Measurements from ENCODE around the gene DIPK1B.

The DIPK1B gene

DNA sequence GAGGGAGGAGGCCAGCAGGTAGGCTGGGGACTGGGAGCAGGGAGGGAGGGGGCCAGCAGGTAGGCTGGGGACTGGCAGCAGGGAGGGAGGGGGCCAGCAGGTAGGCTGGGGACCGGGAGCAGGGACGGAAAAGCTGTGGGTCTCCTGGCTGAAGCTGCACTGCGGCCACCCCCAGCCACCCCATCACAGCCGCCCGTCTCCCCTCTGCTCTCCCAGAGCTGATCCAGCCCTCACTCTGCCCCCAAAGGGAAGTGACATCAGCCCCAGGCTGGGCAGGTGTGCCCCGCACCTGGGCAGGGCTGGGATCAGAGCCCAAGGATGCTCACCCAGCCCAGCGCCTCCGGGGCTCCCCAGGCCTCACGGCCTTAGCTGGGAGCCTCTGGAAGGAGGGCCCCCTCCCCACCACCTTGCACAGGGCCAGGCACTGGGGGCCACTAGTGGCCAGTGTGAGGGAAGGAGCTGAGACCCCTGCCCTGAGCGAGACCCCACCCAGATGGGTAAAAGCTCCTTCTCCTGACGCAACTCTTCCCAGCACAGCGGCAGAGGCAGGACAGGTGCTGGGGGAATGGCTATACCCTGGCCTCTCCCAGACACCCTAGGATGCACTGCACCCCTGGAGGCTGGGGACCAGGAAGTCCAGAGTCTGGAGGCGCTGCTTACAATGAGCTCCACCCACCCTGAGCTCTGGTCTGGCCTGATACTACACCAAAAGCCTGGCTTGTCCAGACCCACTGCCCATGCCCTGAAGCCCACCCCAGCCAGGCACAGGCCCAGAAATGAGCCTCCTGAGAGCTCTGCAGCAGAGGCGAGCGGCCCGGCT is 36.7 kb upstream of the DIPK1B start:
- no peaks in the 10 kb centered on the region for H3K9me3 ChIP-seq (ENCODE audit: low read length)
- H3K4me1 ChIP-seq (ENCODE audit: insufficient read depth, low read length), result no peaks in the 10 kb centered on the region
- peaks cover 0 to 6% of the 10 kb centered on the region in 2 donors for H3K27me3 ChIP-seq (ENCODE audit: control insufficient read depth in 1 of 2, insufficient read depth in 2 of 2, low read length in 2 of 2)
- H3K27ac ChIP-seq (ENCODE audit: low read depth, low read length), result no peak overlapping the region
- H3K4me3 ChIP-seq (ENCODE audit: low read depth in 1 of 2, low read length in 2 of 2), result no peak overlapping the region
- H3K9ac ChIP-seq (ENCODE audit: low read length), result no peak overlapping the region
- no peaks in the 10 kb centered on the region for H3K36me3 ChIP-seq (ENCODE audit: insufficient read depth, low read length)

- Histone ChIP-seq H3K9ac (ENCODE audit: low read length) (no peak overlapping the region), H3K9me3 (ENCODE audit: low read length) (no peaks in the 10 kb centered on the region), H3K36me3 (ENCODE audit: insufficient read depth, low read length) (no peaks in the 10 kb centered on the region), H3K27me3 (ENCODE audit: control insufficient read depth in 1 of 2, insufficient read depth in 2 of 2, low read length in 2 of 2) (peaks cover 0 to 2% of the 10 kb centered on the region in 2 donors), H3K4me3 (ENCODE audit: low read depth in 1 of 2, low read length in 2 of 2) (no peak overlapping the region), H3K27ac (ENCODE audit: low read depth, low read length) (no peak overlapping the region), H3K4me1 (ENCODE audit: insufficient read depth, low read length) (no peaks in the 10 kb centered on the region)
Measured at GRCh38 chr9:136676297-136676794, 36.0 kb upstream of the DIPK1B start.

DNA sequence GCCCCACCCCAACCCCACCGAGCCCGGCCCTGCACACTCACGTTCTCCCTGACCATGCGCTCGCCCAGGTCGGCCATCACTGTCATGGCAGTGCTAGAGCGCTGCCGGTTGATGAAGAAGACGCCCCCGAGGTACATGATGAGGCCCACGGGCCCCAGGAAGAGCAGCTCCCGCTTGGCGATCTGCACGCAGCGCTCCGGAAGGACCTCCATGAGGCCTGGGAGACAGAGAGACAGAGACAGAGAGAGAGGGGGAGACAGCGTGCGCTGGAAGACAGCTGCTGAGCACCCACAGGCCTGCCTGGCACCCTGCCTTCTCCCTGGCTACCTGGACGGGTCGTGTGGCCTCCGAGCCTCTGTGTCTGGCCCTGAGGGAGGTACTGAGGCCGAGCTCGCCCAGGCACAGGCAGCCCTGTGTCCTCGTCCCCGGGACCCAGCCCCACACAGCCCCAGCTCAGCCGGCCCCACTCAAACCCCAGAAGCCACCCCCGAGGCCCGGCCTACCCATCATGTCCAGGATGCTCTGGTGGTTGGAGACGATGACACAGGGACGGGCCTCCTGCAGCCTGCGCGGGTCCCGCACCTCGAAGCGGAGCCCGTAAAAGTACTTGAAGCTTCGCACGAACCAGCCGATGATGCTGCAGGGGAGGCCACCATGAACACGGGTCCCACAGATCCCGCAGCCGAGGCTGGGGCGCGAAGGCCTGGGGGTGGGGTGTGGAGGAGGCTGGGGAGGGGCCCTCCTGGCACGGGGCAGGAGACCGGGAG is 35.3 kb upstream of the DIPK1B start:
- Histone ChIP-seq H3K27me3 (ENCODE audit: control insufficient read depth in 1 of 2, insufficient read depth in 2 of 2, low read length in 2 of 2) (no peaks in the 10 kb centered on the region), H3K9ac (ENCODE audit: low read length) (no peak overlapping the region), H3K27ac (ENCODE audit: low read depth, low read length) (no peak overlapping the region), H3K9me3 (ENCODE audit: low read length) (no peaks in the 10 kb centered on the region), H3K4me3 (ENCODE audit: low read depth in 1 of 2, low read length in 2 of 2) (no peak overlapping the region), H3K36me3 (ENCODE audit: insufficient read depth, low read length) (no peaks in the 10 kb centered on the region), H3K4me1 (ENCODE audit: insufficient read depth, low read length) (no peaks in the 10 kb centered on the region)

- no peaks in the 10 kb centered on the region for H3K9me3 ChIP-seq (ENCODE audit: low read length)
Measured at GRCh38 chr9:136678034-136678433, 34.3 kb upstream of the DIPK1B start.

DNA sequence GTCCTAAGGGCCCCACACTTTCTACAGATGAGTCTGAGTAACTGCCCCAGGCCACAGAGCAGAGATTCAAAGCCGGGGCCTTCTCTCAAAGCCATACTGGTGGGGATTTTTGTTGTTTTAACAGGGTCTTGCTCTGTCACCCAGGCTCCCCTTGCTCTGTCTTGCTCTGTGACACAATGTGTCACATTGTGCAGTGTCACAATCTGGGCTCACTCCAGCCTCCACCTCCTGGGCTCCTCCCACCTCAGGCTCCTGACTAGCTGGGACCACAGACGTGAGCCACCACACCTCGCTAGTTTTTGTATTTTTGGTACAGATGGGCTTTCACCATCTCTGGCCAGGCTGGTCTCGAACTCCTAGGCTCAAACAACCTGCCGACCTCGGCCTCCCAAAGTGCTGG is 33.7 kb upstream of the DIPK1B start:
- H3K9me3 ChIP-seq (ENCODE audit: low read length), result no peaks in the 10 kb centered on the region
- no peak overlapping the region for H3K27ac ChIP-seq (ENCODE audit: low read depth, low read length)
- no peaks in the 10 kb centered on the region for H3K4me1 ChIP-seq (ENCODE audit: insufficient read depth, low read length)
- H3K4me3 ChIP-seq (ENCODE audit: low read depth in 1 of 2, low read length in 2 of 2), result no peak overlapping the region
- no peaks in the 10 kb centered on the region for H3K27me3 ChIP-seq (ENCODE audit: control insufficient read depth in 1 of 2, insufficient read depth in 2 of 2, low read length in 2 of 2)
- H3K36me3 ChIP-seq (ENCODE audit: insufficient read depth, low read length), result no peaks in the 10 kb centered on the region
- no peak overlapping the region for H3K9ac ChIP-seq (ENCODE audit: low read length)

More at GRCh38 chr9:136678034-136678433, 34.3 kb upstream of the DIPK1B start:
- Histone ChIP-seq H3K9ac (ENCODE audit: low read length) (no peak overlapping the region), H3K27ac (ENCODE audit: low read depth, low read length) (no peak overlapping the region), H3K4me3 (ENCODE audit: low read depth in 1 of 2, low read length in 2 of 2) (no peak overlapping the region), H3K27me3 (ENCODE audit: control insufficient read depth in 1 of 2, insufficient read depth in 2 of 2, low read length in 2 of 2) (no peaks in the 10 kb centered on the region), H3K36me3 (ENCODE audit: insufficient read depth, low read length) (no peaks in the 10 kb centered on the region), H3K4me1 (ENCODE audit: insufficient read depth, low read length) (no peaks in the 10 kb centered on the region)

DNA sequence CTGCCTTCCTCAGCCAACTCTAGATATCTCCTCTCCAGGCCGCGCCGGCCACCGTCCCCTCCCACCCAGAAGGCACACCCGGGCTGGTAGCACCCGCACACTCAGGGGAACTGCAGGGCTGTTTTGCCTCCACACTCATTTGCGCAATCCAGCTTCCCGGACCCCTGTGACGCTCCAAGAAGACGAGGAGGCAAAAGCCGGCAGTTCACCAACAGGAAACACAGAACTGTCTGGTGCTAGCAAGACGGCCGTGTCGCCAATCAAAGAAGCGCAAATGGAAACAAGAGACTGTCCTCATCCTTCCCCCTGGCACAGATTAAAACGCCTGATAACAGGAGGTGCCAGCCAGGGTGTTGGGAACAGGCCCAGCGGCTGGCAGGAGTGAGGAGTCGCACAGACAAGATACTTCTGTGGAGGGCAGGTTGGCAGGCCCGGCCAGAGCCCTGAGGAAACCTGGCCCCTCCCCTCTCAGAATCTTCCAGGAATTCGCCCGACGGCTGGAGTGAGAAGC is 32.9 kb upstream of the DIPK1B start:
- no peaks in the 10 kb centered on the region for H3K27me3 ChIP-seq (ENCODE audit: control insufficient read depth in 1 of 2, insufficient read depth in 2 of 2, low read length in 2 of 2)
- no peak overlapping the region for H3K27ac ChIP-seq (ENCODE audit: low read depth, low read length)
- no peaks in the 10 kb centered on the region for H3K4me1 ChIP-seq (ENCODE audit: insufficient read depth, low read length)
- no peak overlapping the region for H3K4me3 ChIP-seq (ENCODE audit: low read depth in 1 of 2, low read length in 2 of 2)
- H3K9ac ChIP-seq (ENCODE audit: low read length), result no peak overlapping the region
- no peaks in the 10 kb centered on the region for H3K9me3 ChIP-seq (ENCODE audit: low read length)
- no peaks in the 10 kb centered on the region for H3K36me3 ChIP-seq (ENCODE audit: insufficient read depth, low read length)

GRCh38 chr9:136681029-136681428 is 31.3 kb upstream of the DIPK1B start:
- no peak overlapping the region for H3K9ac ChIP-seq (ENCODE audit: low read length)
- no peaks in the 10 kb centered on the region for H3K27me3 ChIP-seq (ENCODE audit: control insufficient read depth in 1 of 2, insufficient read depth in 2 of 2, low read length in 2 of 2)
- H3K4me3 ChIP-seq (ENCODE audit: low read depth in 1 of 2, low read length in 2 of 2), result no peak overlapping the region
- H3K9me3 ChIP-seq (ENCODE audit: low read length), result no peaks in the 10 kb centered on the region
- H3K4me1 ChIP-seq (ENCODE audit: insufficient read depth, low read length), result peaks cover 12% of the 10 kb centered on the region
- H3K36me3 ChIP-seq (ENCODE audit: insufficient read depth, low read length), result no peaks in the 10 kb centered on the region
- no peak overlapping the region for H3K27ac ChIP-seq (ENCODE audit: low read depth, low read length)

DNA sequence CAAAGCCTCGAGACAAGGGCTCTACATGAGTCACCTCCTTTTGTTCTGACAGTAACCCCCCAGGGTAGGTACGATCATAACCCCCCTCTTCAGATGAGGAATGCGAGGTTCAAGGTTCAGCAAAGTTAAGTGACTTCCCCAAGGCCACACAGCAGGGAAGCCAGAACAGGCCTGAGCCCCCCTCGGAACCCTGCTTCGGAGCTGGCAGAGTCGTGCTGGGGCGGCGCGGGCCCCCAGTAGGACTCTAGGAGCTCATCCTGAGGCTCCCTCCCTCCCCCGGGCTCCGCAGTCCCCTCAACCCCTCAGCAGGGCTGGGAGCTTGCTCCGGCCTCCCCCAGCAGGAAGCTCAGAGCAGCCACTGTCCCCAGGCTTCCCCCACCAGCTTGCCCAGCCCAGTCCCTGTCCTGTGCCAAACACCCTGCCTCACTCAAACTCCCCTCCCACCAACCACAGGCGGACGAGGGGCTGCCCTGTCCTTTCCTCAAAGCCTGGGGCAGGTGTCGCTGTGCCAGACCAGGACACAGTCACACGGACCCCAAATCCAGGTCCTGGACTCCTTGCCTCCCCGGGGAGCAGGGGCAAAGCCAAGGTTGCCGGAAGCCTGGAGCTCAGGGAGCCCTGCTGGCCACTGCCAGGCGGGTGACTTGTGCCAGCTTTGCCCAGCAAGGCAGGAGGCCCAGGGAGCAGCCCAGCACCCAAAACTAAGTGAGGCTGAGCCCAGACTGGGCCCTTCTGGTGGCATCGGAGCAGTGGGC is 30.2 kb upstream of the DIPK1B start:
- no peaks in the 10 kb centered on the region for H3K27me3 ChIP-seq (ENCODE audit: control insufficient read depth in 1 of 2, insufficient read depth in 2 of 2, low read length in 2 of 2)
- no peaks in the 10 kb centered on the region for H3K9me3 ChIP-seq (ENCODE audit: low read length)
- peaks cover 16% of the 10 kb centered on the region for H3K4me1 ChIP-seq (ENCODE audit: insufficient read depth, low read length)
- no peak overlapping the region for H3K4me3 ChIP-seq (ENCODE audit: low read depth in 1 of 2, low read length in 2 of 2)
- H3K27ac ChIP-seq (ENCODE audit: low read depth, low read length), result no peak overlapping the region
- no peak overlapping the region for H3K9ac ChIP-seq (ENCODE audit: low read length)
- H3K36me3 ChIP-seq (ENCODE audit: insufficient read depth, low read length), result no peaks in the 10 kb centered on the region

DNA sequence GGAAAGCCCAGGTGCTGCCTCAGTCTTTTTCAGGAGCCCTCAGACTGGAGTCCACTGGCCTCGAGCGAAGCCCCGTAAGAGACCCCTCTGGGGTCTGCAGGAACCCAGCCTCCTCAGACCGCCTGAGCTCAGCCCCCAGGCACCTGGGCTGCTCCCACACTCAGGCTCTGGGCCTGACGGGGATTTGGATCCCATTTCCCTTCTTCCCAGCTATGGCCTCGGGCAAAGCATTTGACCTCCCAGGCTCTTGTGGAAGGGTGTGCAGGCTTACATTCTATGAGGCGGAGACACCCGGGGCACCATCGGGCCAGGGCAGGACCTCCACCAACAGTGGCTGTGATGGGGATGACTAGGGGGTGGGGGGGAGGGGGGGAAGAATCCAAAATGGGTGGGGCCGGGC is 29.7 kb upstream of the DIPK1B start:
- H3K9me3 ChIP-seq (ENCODE audit: low read length), result no peaks in the 10 kb centered on the region
- H3K27ac ChIP-seq (ENCODE audit: low read depth, low read length), result no peak overlapping the region
- no peak overlapping the region for H3K9ac ChIP-seq (ENCODE audit: low read length)
- H3K4me1 ChIP-seq (ENCODE audit: insufficient read depth, low read length), result peaks cover 16% of the 10 kb centered on the region
- H3K4me3 ChIP-seq (ENCODE audit: low read depth in 1 of 2, low read length in 2 of 2), result no peak overlapping the region
- no peaks in the 10 kb centered on the region for H3K36me3 ChIP-seq (ENCODE audit: insufficient read depth, low read length)
- no peaks in the 10 kb centered on the region for H3K27me3 ChIP-seq (ENCODE audit: control insufficient read depth in 1 of 2, insufficient read depth in 2 of 2, low read length in 2 of 2)

DNA sequence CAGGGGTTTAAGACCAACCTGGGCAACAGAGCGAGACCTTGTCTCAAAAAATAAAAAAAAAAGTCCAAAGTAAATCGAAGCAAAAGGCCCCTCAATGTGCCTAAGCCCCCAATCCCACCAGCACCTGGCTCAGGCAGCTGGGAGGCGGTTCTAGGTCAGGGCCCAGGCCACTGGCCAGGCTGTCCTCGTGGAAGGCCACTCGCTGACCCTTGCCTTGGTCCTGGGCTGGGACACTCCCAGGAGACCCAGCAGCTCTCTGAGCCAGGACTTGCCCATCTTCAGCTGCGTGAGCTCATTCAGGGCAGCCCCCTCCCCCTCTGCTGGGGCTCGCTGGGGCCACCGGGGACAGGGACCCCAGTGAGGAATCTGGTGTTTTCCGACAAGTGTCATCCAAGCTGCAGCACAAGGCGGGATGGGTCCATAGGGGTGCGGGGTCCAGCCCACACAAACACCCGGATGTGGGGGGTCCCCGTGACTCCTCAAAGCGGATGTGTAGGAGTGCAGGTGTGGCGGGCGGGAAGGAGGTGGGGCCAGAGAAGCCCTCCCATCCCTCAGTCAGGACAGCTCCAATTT is 29.1 kb upstream of the DIPK1B start:
- H3K27me3 ChIP-seq (ENCODE audit: control insufficient read depth in 1 of 2, insufficient read depth in 2 of 2, low read length in 2 of 2), result no peaks in the 10 kb centered on the region
- peaks cover 21% of the 10 kb centered on the region for H3K4me1 ChIP-seq (ENCODE audit: insufficient read depth, low read length)
- H3K9ac ChIP-seq (ENCODE audit: low read length), result no peak overlapping the region
- no peaks in the 10 kb centered on the region for H3K36me3 ChIP-seq (ENCODE audit: insufficient read depth, low read length)
- H3K9me3 ChIP-seq (ENCODE audit: low read length), result no peaks in the 10 kb centered on the region
- no peak overlapping the region for H3K27ac ChIP-seq (ENCODE audit: low read depth, low read length)
- H3K4me3 ChIP-seq (ENCODE audit: low read depth in 1 of 2, low read length in 2 of 2), result no peak overlapping the region

DNA sequence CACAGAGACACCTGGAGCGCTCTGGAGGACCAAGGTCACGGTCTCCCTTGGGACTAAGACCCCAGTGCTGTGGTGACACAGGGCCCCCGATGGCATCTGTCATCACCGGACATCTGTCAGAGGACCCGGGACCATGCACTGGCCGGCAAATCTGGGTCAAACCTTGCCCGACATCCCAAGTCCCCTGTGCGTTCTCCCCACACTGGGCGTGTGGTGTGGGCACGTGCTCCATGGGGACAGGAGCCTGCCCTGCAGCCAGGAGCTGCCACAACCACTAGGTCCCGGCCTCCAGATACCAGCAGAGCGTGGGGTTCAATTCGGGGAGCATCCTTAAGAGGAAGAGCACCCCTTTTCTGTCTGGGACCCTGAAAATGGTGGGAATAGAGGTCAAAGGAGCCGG is 28.6 kb upstream of the DIPK1B start:
- Histone ChIP-seq H3K9ac (ENCODE audit: low read length) (no peak overlapping the region), H3K4me1 (ENCODE audit: insufficient read depth, low read length) (peaks cover 22% of the 10 kb centered on the region), H3K36me3 (ENCODE audit: insufficient read depth, low read length) (no peaks in the 10 kb centered on the region), H3K27ac (ENCODE audit: low read depth, low read length) (no peak overlapping the region), H3K9me3 (ENCODE audit: low read length) (no peaks in the 10 kb centered on the region), H3K4me3 (ENCODE audit: low read depth in 1 of 2, low read length in 2 of 2) (no peak overlapping the region), H3K27me3 (ENCODE audit: control insufficient read depth in 1 of 2, insufficient read depth in 2 of 2, low read length in 2 of 2) (no peaks in the 10 kb centered on the region)
